Spleen (tissue), 11 donors: ENCODE results near the gene FAM222B. TPM values are rescaled to one million over a fixed set of nuclear protein-coding genes. Genes with fewer than 3 reads are reported as not detected.
"Not testable (repeated sequence)": the region's sequence is repeated elsewhere in the genome, so short reads cannot be mapped to it uniquely, and the experiment has no call there.

ENCODE experiments used
- DNase-seq: peaks from one replicate; pipeline ENCODE4 v3.0.0-alpha.2; 2020
- H3K27ac ChIP-seq, 8 donors: fragments of 200-600 bp; sonication (generic) in 7 of 8; 1 replicate in 4 of 8; 2 replicates in 4 of 8; pipeline versions ENCODE4 v1.5.0 to v1.8.0; 2016 to 2021; ENCODE audit warnings: inconsistent platforms in 4 of 8, mild to moderate bottlenecking in 4 of 8, moderate library complexity in 1 of 8
- H3K27me3 ChIP-seq, 7 donors: fragments of 200-600 bp; sonication (generic) in 6 of 7; replicated peaks in 1 of 7; 1 replicate in 4 of 7; 2 replicates in 3 of 7; pipeline versions ENCODE4 v1.5.0 to v1.8.0; 2016 to 2021; ENCODE audit warnings: inconsistent platforms in 3 of 7, mild to moderate bottlenecking in 1 of 7
- H3K36me3 ChIP-seq, 6 donors: fragments of 200-600 bp; sonication (generic) in 5 of 6; 1 replicate in 4 of 6; 2 replicates in 2 of 6; pipeline versions ENCODE4 v1.5.0 to v1.8.0; 2016 to 2021; ENCODE audit warnings: inconsistent platforms in 2 of 6
- H3K4me1 ChIP-seq, 6 donors: fragments of 200-600 bp; sonication (generic) in 5 of 6; 1 replicate in 3 of 6; 2 replicates in 3 of 6; pipeline versions ENCODE4 v1.5.0 to v1.8.0; 2016 to 2021; ENCODE audit warnings: inconsistent platforms in 3 of 6
- H3K4me3 ChIP-seq, 8 donors: fragments of 200-600 bp; sonication (generic) in 7 of 8; 1 replicate in 4 of 8; 2 replicates in 4 of 8; pipeline versions ENCODE4 v1.5.0 to v1.8.0; 2016 to 2021; ENCODE audit warnings: inconsistent platforms in 4 of 8, mild to moderate bottlenecking in 4 of 8, moderate library complexity in 2 of 8
- H3K9me3 ChIP-seq, 8 donors: fragments of 200-600 bp; sonication (generic) in 7 of 8; 1 replicate in 4 of 8; 2 replicates in 4 of 8; pipeline versions ENCODE4 v1.5.0 to v1.8.0; 2016 to 2021; ENCODE audit warnings: inconsistent platforms in 4 of 8
- POLR2A ChIP-seq, 3 donors: fragments of 450-650 bp; IDR thresholded peaks; one replicate each; pipeline ENCODE4 v1.5.1; 2017; ENCODE audit warnings: antibody characterized with exemption in 3 of 3, mild to moderate bottlenecking in 1 of 3
- POLR2AphosphoS5 ChIP-seq, 3 donors: sonication (generic); formaldehyde crosslinking; IDR thresholded peaks; one replicate each; pipeline ENCODE4 v1.5.1; 2017; ENCODE audit warnings: antibody characterized with exemption in 3 of 3
- WGBS, 5 donors: extraction: QIAGEN DNeasy Blood & Tissue Kit in 3 of 5; methylation state at CpG; one replicate each; pipeline versions ENCODE4 v1.1.5 to v1.1.7; 2013 to 2018; 5-methylcytosine and 5-hydroxymethylcytosine counted together
- intact Hi-C: fragments of 100-400 bp; cut with DNase I; formaldehyde crosslinking; loops from one replicate; pipeline ENCODE4 v1.15.0; 2023; ENCODE audit warnings: low total_unique reads
- polyA plus RNA-seq, 3 donors: library from polyadenylated mRNA; stranded (reverse); fragments of 200-250 nt; gene quantifications; one replicate each; pipeline ENCODE4 v1.2.1, GENCODE V29; 2013
- total RNA-seq, 7 donors: library from RNA; depleted of rRNA in 3 of 7; stranded (reverse); fragments of >200 nt in 3 of 7; fragmentation: NEBNext Ultra II Directional in 4 of 7; extraction: Animal tissue kit (Norgen Biotek cat#: 25700) in 4 of 7; gene quantifications; one replicate each; pipeline versions ENCODE4 v1.1.0 to v1.2.1, GENCODE V29; 2016 to 2021
- TF ChIP-seq, protein P1 (sequence below), 11 experiments: fragments of 200-600 bp in 7 of 11; fragments of 450-650 bp in 4 of 11; sonication (generic) in 4 of 11; IDR thresholded peaks in 8 of 11; conservative IDR thresholded peaks in 3 of 11; 1 replicate in 7 of 11; 2 replicates in 4 of 11; pipeline versions ENCODE4 v1.4.0 to v1.8.0; 2016 to 2021; ENCODE audit warnings: antibody characterized with exemption in 11 of 11, inconsistent platforms in 4 of 11, mild to moderate bottlenecking in 1 of 11
- donor health status: healthy with polysubstance abuse.
- donor health status: DM: no; HTN: no; CAD: no; lungs with moderate emphysema.
- donor health status: DM: no; HTN: no; CAD: no.
- donor health status: Bipolar disorder and iron deficiency.
- donor health status: healthy.
- donor health status: DM: no; HTN: no; CAD: no.
- donor health status: DM: yes; HTN: yes; CAD: no.

The FAM222B gene
- total and polyA plus RNA-seq, 10 donors = 2.9 to 23.6 (median 15.0) TPM

DNA sequence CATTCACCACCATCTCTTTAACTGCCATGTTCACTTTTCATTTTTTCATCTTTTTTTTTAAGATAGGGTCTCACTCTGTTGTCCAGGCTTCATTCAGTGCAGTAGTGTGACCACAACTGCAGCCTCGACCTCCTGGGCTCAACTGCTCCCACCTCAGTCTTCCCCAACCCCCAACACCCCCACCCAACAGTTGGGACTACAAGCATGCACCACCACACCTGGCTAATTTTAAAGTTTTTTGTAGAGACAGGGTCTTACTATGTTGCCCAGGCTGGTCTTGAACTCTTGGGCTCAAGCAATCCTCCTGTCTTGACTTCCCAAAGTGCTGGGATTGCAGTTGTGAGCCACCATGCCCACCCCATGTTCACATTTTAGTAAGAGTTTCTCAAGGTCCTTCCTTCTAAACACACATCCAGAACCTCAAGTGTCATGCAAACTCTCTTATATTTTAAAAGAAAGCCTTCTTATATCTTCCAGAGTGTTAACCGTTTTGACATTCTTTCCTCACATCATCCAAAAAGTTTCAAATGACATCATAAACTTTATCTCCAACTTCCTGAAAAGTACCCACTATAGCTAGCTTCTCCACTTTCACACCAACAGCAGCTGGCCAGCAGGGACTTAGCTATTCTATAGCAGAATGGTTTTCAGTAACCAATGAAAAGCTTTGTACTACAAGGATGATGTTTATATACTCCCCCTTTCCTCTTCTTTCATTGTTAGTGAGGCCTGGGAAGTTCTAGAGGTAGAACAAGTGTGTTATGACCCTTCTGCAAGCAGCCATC, 49.5 kb downstream of the FAM222B start:
- Histone ChIP-seq H3K4me3 (no peak overlapping the region), H3K27ac (no peak overlapping the region), H3K27me3 (no peaks in the 10 kb centered on the region), H3K4me1 (peaks cover 0 to 28% (median 4%) of the 10 kb centered on the region in 6 donors), H3K36me3 (peaks cover 0 to 11% (median 0%) of the 10 kb centered on the region in 6 donors), H3K9me3 (no peaks in the 10 kb centered on the region)
- WGBS, 5 donors = 62 to 70% (median 67%) methylated on average over 2 of the region's 2 CpGs
- intact Hi-C loops = no loop called here
- no peak for DNase-seq
- no peak for TF ChIP-seq POLR2AphosphoS5 (IDR thresholded peaks at IDR 0.05)
- TF ChIP-seq POLR2A (IDR thresholded peaks at IDR 0.05) = no peak
- TF ChIP-seq, protein P1, sequence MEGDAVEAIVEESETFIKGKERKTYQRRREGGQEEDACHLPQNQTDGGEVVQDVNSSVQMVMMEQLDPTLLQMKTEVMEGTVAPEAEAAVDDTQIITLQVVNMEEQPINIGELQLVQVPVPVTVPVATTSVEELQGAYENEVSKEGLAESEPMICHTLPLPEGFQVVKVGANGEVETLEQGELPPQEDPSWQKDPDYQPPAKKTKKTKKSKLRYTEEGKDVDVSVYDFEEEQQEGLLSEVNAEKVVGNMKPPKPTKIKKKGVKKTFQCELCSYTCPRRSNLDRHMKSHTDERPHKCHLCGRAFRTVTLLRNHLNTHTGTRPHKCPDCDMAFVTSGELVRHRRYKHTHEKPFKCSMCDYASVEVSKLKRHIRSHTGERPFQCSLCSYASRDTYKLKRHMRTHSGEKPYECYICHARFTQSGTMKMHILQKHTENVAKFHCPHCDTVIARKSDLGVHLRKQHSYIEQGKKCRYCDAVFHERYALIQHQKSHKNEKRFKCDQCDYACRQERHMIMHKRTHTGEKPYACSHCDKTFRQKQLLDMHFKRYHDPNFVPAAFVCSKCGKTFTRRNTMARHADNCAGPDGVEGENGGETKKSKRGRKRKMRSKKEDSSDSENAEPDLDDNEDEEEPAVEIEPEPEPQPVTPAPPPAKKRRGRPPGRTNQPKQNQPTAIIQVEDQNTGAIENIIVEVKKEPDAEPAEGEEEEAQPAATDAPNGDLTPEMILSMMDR (IDR thresholded peaks at IDR 0.05 in 8 of 11, conservative IDR thresholded peaks at IDR 0.05 in 3 of 11) = no peak

DNA sequence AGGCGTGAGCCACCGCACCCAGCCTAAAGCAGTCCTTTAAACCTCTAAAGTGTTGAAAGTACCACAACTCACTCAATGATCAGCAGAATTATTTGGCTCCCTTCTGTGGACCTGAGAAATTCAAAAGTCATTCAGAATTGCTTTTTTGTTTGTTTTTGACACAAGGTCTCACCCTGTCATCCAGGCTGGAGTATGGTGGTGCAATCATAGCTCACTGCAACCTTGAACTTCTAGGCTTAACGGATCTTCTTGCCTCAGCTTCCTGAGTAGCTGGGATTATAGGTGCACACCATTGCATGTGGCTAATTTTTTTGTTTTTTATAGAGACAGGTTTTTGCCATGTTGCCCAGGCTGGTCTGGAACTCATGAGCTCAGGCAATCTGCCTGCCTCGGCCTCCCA, 54.5 kb downstream of the FAM222B start:
- TF ChIP-seq, protein P1 (IDR thresholded peaks at IDR 0.05 in 8 of 11, conservative IDR thresholded peaks at IDR 0.05 in 3 of 11) = no peak
- TF ChIP-seq POLR2A (IDR thresholded peaks at IDR 0.05) = no peak
- TF ChIP-seq POLR2AphosphoS5 (IDR thresholded peaks at IDR 0.05) = no peak
- no peaks in the 10 kb centered on the region for H3K9me3 ChIP-seq
- no peaks in the 10 kb centered on the region for H3K27me3 ChIP-seq
- WGBS, 5 donors = 78 to 93% (median 83%) methylated on average over 4 of the region's 4 CpGs
- intact Hi-C loops = no loop called here
- DNase-seq = no peak
- no peak overlapping the region for H3K4me3 ChIP-seq
- peaks cover 0 to 6% (median 0%) of the 10 kb centered on the region in 6 donors for H3K36me3 ChIP-seq
- H3K27ac ChIP-seq = no peak overlapping the region
- peaks cover 0 to 39% (median 2%) of the 10 kb centered on the region in 6 donors for H3K4me1 ChIP-seq

DNA sequence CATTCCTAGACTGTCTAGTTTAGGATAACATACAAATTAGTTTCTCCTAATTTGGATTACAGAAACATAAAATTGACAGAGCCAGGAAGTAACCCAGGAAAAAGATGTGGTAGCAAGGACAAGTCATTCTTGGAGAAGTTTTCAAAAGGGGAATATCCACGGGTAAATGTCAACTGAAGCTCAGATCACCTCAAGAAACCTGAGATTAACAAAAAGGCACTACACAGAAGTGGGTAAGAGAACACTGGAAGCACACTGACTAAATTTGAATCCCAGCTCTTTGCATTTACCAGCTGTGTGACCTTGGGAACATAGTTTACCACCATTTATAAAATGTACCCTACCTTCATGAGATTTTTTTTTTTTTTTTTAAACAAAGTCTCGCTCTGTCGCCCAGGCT, 59.4 kb downstream of the FAM222B start:
- no peak for TF ChIP-seq POLR2AphosphoS5 (IDR thresholded peaks at IDR 0.05)
- no peak for TF ChIP-seq POLR2A (IDR thresholded peaks at IDR 0.05)
- TF ChIP-seq, protein P1 (IDR thresholded peaks at IDR 0.05 in 8 of 11, conservative IDR thresholded peaks at IDR 0.05 in 3 of 11) = no peak
- intact Hi-C loops = no loop called here
- no peak for DNase-seq
- H3K4me3 ChIP-seq = no peak overlapping the region
- H3K27me3 ChIP-seq = no peaks in the 10 kb centered on the region
- H3K4me1 ChIP-seq = peaks cover 0 to 18% (median 3%) of the 10 kb centered on the region in 6 donors
- no peaks in the 10 kb centered on the region for H3K9me3 ChIP-seq
- peaks cover 0 to 25% (median 0%) of the 10 kb centered on the region in 6 donors for H3K36me3 ChIP-seq
- no peak overlapping the region for H3K27ac ChIP-seq
- WGBS, 5 donors = 82 to 92% (median 82%) methylated on average over 3 of the region's 3 CpGs

DNA sequence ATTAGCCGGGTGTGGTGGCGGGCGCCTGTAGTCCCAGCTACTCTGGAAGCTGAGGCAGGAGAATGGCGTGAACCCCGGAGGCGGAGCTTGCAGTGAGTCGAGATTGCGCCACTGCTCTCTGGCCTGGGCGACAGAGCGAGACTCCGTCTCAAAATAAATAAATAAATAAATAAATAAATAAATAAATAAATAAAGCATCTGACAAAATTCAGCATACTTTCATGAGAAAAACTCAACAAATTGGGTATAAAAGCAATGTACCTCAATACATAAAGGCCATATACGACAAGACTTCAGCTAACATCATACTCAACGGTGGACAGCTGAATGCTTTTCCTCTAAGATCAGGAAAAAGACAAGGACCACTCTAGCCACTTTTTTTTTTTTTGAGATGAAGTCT, 63.0 kb downstream of the FAM222B start:
- H3K27ac ChIP-seq, H3K4me3 ChIP-seq, DNase-seq, H3K9me3 ChIP-seq, H3K27me3 ChIP-seq, intact Hi-C loops: not testable (repeated sequence)
- 94 to 98% (median 97%) methylated on average over 13 of the region's 13 CpGs for WGBS, 5 donors
- peaks cover 3 to 23% (median 12%) of the 10 kb centered on the region in 6 donors for H3K4me1 ChIP-seq
- H3K36me3 ChIP-seq = peaks cover 0 to 23% (median 0%) of the 10 kb centered on the region in 6 donors
